HCT116 (cell line): ENCODE data around the gene HELZ2. TPM values are rescaled to one million over a fixed set of nuclear protein-coding genes. Genes with fewer than 3 reads are reported as not detected.

Experiments used
- ATAC-seq: fragments of 200-7000 bp; cut with Tn5 transposase; 2 replicates; pipeline ENCODE4 v1.9.1; 2020; ENCODE audit warnings: mild to moderate bottlenecking, moderate library complexity
- BruUV-seq: library from RNA; stranded (reverse); fragments of 400-500 nt; replicated peaks from 2 replicates; lab custom pipeline; 2021; lab: Mats Ljungman, UMichigan
- CTCF ChIA-PET: fragments of 300-600 bp; sonication (Branson Sonifier 250); formaldehyde crosslinking; loops from one replicate; lab custom pipeline; 2021; ENCODE audit warnings: antibody characterized with exemption; lab: Charles Lee
- POLR2A ChIA-PET: fragments of 300-600, 350-600 bp; sonication (Branson Sonifier 250); formaldehyde crosslinking; loops from one replicate; lab custom pipeline; 2021; ENCODE audit warnings: antibody characterized with exemption; lab: Charles Lee
- RAD21 ChIA-PET, 2 experiments: fragments of 300-600 bp; sonication (Branson Sonifier 250); formaldehyde crosslinking; loops; one replicate each; lab custom pipeline; 2023; ENCODE audit warnings: low total read pairs in 2 of 2; ENCODE audit not compliant: uncharacterized antibody in 2 of 2, unreplicated experiment in 2 of 2, low non-redundant PET in 1 of 2; lab: Charles Lee
- DNase-seq: peaks from one replicate; pipeline ENCODE4 v3.0.0-alpha.2; 2010; ENCODE audit warnings: low read depth, low spot score
- H2AFZ ChIP-seq: fragments of 200-600 bp; shearing (Covaris generic), sonication (generic); 2 replicates; pipeline ENCODE4 v1.6.1; 2017; ENCODE audit warnings: low read depth, mixed run types, mixed read lengths, antibody characterized with exemption, low read length; ENCODE audit not compliant: poor library complexity, severe bottlenecking
- H3K27ac ChIP-seq: 2 replicates; pipeline ENCODE4 v1.5.1; 2012; ENCODE audit warnings: low read depth, low read length
- H3K27me3 ChIP-seq: fragments of 200-600 bp; sonication (generic); 2 replicates; pipeline ENCODE4 v1.6.1; 2016; ENCODE audit warnings: mixed run types, low read length, mixed read lengths; ENCODE audit not compliant: insufficient read depth
- H3K36me3 ChIP-seq, 2 experiments: fragments of 200-500 bp in 1 of 2; fragments of 200-600 bp in 1 of 2; sonication (Bioruptor generic) in 1 of 2; sonication (generic) in 1 of 2; 2 replicates each; pipeline versions ENCODE4 v1.5.1 to v1.6.1; 2014 to 2016; ENCODE audit warnings: low read length in 2 of 2, inconsistent platforms in 1 of 2, mixed read lengths in 1 of 2, mixed run types in 1 of 2; ENCODE audit not compliant: insufficient read depth in 2 of 2, control insufficient read depth in 1 of 2
- H3K4me1 ChIP-seq, 2 experiments: fragments of 200-600 bp in 1 of 2; sonication (generic) in 1 of 2; 2 replicates each; pipeline versions ENCODE4 v1.5.1 to v1.6.1; 2012 to 2017; ENCODE audit warnings: low read length in 2 of 2, inconsistent platforms in 1 of 2, mild to moderate bottlenecking in 1 of 2, mixed read lengths in 1 of 2, mixed run types in 1 of 2, moderate library complexity in 1 of 2; ENCODE audit not compliant: insufficient read depth in 2 of 2, control insufficient read depth in 1 of 2
- H3K4me2 ChIP-seq: fragments of 200-600 bp; sonication (generic); 2 replicates; pipeline ENCODE4 v1.6.1; 2017; ENCODE audit warnings: mixed run types, low read length, mixed read lengths
- H3K4me3 ChIP-seq, 2 experiments: fragments of 200-600 bp in 1 of 2; sonication (generic) in 1 of 2; replicated peaks in 1 of 2; 2 replicates each; pipeline ENCODE4 v1.5.1; 2011 to 2016; ENCODE audit warnings: low read length in 2 of 2, control low read depth in 1 of 2, low read depth in 1 of 2, mild to moderate bottlenecking in 1 of 2, mixed read lengths in 1 of 2, mixed run types in 1 of 2
- H3K79me2 ChIP-seq: fragments of 200-600 bp; sonication (generic); 2 replicates; pipeline ENCODE4 v1.6.1; 2017; ENCODE audit warnings: mild to moderate bottlenecking, mixed run types, low read length, moderate library complexity, mixed read lengths; ENCODE audit not compliant: insufficient read depth
- H3K9ac ChIP-seq: fragments of 200-600 bp; sonication (generic); 2 replicates; pipeline ENCODE4 v1.6.1; 2016; ENCODE audit warnings: low read length, mixed read lengths
- H3K9me2 ChIP-seq: fragments of 200-600 bp; sonication (generic), shearing (Covaris generic); 2 replicates; pipeline ENCODE4 v1.6.1; 2017; ENCODE audit warnings: mixed run types, mild to moderate bottlenecking, moderate library complexity; ENCODE audit not compliant: insufficient read depth
- H3K9me3 ChIP-seq, 2 experiments: fragments of 200-500 bp in 1 of 2; fragments of 200-600 bp in 1 of 2; sonication (Bioruptor generic) in 1 of 2; sonication (generic) in 1 of 2; 2 replicates each; pipeline ENCODE4 v1.6.1; 2014 to 2017; ENCODE audit warnings: low read length in 2 of 2, mixed read lengths in 2 of 2, inconsistent platforms in 1 of 2, low read depth in 1 of 2, mild to moderate bottlenecking in 1 of 2, mixed run types in 1 of 2, moderate library complexity in 1 of 2; ENCODE audit not compliant: control insufficient read depth in 1 of 2, insufficient read depth in 1 of 2
- H4K20me1 ChIP-seq: fragments of 200-600 bp; sonication (generic), shearing (Covaris generic); 2 replicates; pipeline ENCODE4 v1.6.1; 2017; ENCODE audit warnings: mixed run types, mild to moderate bottlenecking, moderate library complexity; ENCODE audit not compliant: insufficient read depth
- CBX3 ChIP-seq: IDR thresholded peaks from 2 replicates; pipeline ENCODE4 v1.6.1; 2012; ENCODE audit warnings: low read depth
- CEBPB ChIP-seq: IDR thresholded peaks from 2 replicates; pipeline ENCODE4 v1.6.1; 2012; ENCODE audit warnings: low read depth
- ELF1 ChIP-seq: IDR thresholded peaks from 2 replicates; pipeline ENCODE4 v1.6.1; 2012; ENCODE audit warnings: low read depth, borderline replicate concordance
- EZH2 ChIP-seq: fragments of 200-600 bp; sonication (generic); IDR thresholded peaks from 2 replicates; pipeline ENCODE4 v1.6.1; 2017; ENCODE audit warnings: antibody characterized with exemption, mixed run types
- EZH2phosphoT487 ChIP-seq: fragments of 200-600 bp; IDR thresholded peaks from 2 replicates; pipeline ENCODE4 v1.6.1; 2018; ENCODE audit warnings: antibody characterized with exemption, borderline replicate concordance
- FOSL1 ChIP-seq: IDR thresholded peaks from 2 replicates; pipeline ENCODE4 v1.6.1; 2012; ENCODE audit warnings: low read depth
- JUND ChIP-seq: IDR thresholded peaks from 2 replicates; pipeline ENCODE4 v1.6.1; 2012
- POLR2AphosphoS5 ChIP-seq: IDR thresholded peaks from 2 replicates; pipeline ENCODE4 v1.6.1; 2011; ENCODE audit warnings: mild to moderate bottlenecking, low read depth, low read length, moderate library complexity
- RAD21 ChIP-seq: IDR thresholded peaks from 2 replicates; pipeline ENCODE4 v1.6.1; 2012; ENCODE audit warnings: low read depth, mild to moderate bottlenecking
- SRF ChIP-seq: IDR thresholded peaks from 2 replicates; pipeline ENCODE4 v1.6.1; 2012; ENCODE audit warnings: low read depth
- ZFX ChIP-seq: fragments of 450-650 bp; IDR thresholded peaks from 2 replicates; pipeline ENCODE4 v1.6.1; 2017
- ZNF274 ChIP-seq: fragments of 200-500 bp; sonication (Bioruptor generic); IDR thresholded peaks from 2 replicates; pipeline ENCODE4 v1.6.1; 2014; ENCODE audit warnings: mild to moderate bottlenecking, low read depth, low read length, inconsistent platforms
- intact Hi-C: fragments of 100-400 bp; cut with micrococcal nuclease; formaldehyde crosslinking; loops from 2 replicates; pipeline ENCODE4 v1.10.0; 2022
- total RNA-seq: library from RNA; stranded (reverse); gene quantifications from one replicate; pipeline ENCODE4 v1.2.1, GENCODE V29; 2021; ENCODE audit not compliant: unreplicated experiment
- TF ChIP-seq, protein P1 (sequence below): IDR thresholded peaks from 2 replicates; pipeline ENCODE4 v1.6.1; 2012
- TF ChIP-seq, protein P2 (sequence below): IDR thresholded peaks from 2 replicates; pipeline ENCODE4 v1.6.1; 2012

HELZ2 gene
- total RNA-seq, 1 experiment from 2014 or later = 44.0 TPM

DNA sequence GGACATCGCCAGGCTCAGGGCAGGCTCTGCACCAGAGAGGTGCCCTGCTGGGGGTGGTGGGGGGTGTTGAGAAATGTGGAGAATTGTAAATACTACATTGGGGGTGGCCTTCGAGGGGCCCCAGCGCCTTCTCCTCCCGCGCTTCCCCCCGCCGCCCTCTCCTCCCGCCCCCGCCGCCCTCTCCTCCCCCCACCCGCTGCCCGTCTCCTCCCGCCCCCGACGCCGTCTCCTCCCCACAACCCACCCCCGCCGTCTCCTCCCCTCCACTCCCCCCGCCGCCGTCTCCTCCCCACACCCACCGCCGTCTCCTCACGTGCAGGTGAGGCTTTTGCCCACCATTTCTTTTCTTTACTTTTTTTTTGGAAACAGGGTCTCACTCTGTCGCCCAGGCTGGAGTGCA, 25.0 kb downstream of the HELZ2 start (continued):
- TF ChIP-seq, protein P1, sequence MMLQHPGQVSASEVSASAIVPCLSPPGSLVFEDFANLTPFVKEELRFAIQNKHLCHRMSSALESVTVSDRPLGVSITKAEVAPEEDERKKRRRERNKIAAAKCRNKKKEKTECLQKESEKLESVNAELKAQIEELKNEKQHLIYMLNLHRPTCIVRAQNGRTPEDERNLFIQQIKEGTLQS = no peak
- TF ChIP-seq, protein P2, sequence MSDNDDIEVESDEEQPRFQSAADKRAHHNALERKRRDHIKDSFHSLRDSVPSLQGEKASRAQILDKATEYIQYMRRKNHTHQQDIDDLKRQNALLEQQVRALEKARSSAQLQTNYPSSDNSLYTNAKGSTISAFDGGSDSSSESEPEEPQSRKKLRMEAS = no peak

DNA sequence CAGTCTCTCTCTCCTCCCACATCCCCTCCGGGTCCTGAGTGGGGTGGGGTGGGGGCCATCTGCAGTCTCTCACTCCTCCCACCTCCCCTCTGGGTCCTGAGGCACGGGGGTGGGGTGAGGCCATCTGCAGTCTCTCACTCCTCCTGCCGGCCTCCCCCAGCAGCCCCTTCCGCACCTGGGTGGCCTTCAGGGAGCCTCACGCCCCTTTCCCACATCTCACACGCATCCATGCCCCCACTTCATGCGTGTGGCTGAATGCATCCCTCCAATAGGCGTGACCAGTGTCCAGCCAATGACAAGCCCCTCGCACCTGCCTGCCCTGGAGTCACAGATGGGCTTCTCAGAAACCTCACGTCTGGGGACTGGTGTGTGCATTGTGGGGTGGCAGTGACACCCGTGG, 25.5 kb downstream of the HELZ2 start:
- Histone ChIP-seq H3K79me2 (no peaks in the 10 kb centered on the region), H2AFZ (no peak overlapping the region), H3K27ac (no peak overlapping the region), H4K20me1 (no peaks in the 10 kb centered on the region), H3K36me3 (no peaks in the 10 kb centered on the region), H3K9ac (no peak overlapping the region), H3K9me2 (no peaks in the 10 kb centered on the region), H3K9me3 (no peaks in the 10 kb centered on the region), H3K4me2 (no peak overlapping the region), H3K4me3 (no peak overlapping the region), H3K4me1 (peaks cover 33 to 47% of the 10 kb centered on the region in 2 experiments), H3K27me3 (no peaks in the 10 kb centered on the region)
- no peak for ATAC-seq
- no peak for DNase-seq
- intact Hi-C loops = no loop called here
- CTCF ChIA-PET = no interaction called here
- no TSS peak for BruUV-seq
- RAD21 ChIA-PET = no interaction called here
- TF ChIP-seq FOSL1 (no peak), JUND (no peak), RAD21 (no peak), SRF (no peak), EZH2phosphoT487 (no peak), ELF1 (no peak), CBX3 (no peak), CEBPB (no peak), POLR2AphosphoS5 (no peak), ZFX (no peak), EZH2 (no peak), ZNF274 (no peak)
- TF ChIP-seq, protein P1 = no peak
- TF ChIP-seq, protein P2 = no peak
- POLR2A ChIA-PET = no interaction called here
